Measurements from ENCODE around the gene NFS1.

GRCh38 chr20:35695245-35695749 is 3.9 kb downstream of the NFS1 start:
- TF ChIP-seq POLR2A (IDR thresholded peaks at IDR 0.05; ENCODE audit: low read depth, low read length), result no peak
- no peak for TF ChIP-seq POLR2AphosphoS5 (IDR thresholded peaks at IDR 0.05; ENCODE audit: low read depth, low read length)

All from GM12892 (cell line).